Gastrocnemius medialis (tissue), 4 donors: ENCODE data around the gene HMCN2.

Experiments
- CTCF ChIP-seq, 5 experiments: fragments of 450-650 bp in 3 of 5; fragments of 200-600 bp in 2 of 5; sonication (generic) in 2 of 5; IDR thresholded peaks in 4 of 5; conservative IDR thresholded peaks in 1 of 5; 1 replicate in 4 of 5; 2 replicates in 1 of 5; pipeline ENCODE4 v1.5.1; 2016 to 2019; ENCODE audit warnings: antibody characterized with exemption in 5 of 5, mild to moderate bottlenecking in 3 of 5, moderate library complexity in 3 of 5
- POLR2A ChIP-seq, 2 donors: fragments of 450-650 bp; IDR thresholded peaks; one replicate each; pipeline ENCODE4 v1.6.1; 2017; ENCODE audit warnings: antibody characterized with exemption in 2 of 2, mild to moderate bottlenecking in 2 of 2, moderate library complexity in 2 of 2

GRCh38 chr9:130352081-130352480 lies 86.5 kb downstream of the HMCN2 start:
- no peak for TF ChIP-seq CTCF (IDR thresholded peaks at IDR 0.05 in 4 of 5, conservative IDR thresholded peaks at IDR 0.05 in 1 of 5)
- TF ChIP-seq POLR2A (IDR thresholded peaks at IDR 0.05) = no peak
